Measurements from ENCODE around the gene GPATCH2. TPM values are rescaled to one million over a fixed set of nuclear protein-coding genes. Genes with fewer than 3 reads are reported as not detected.

The GPATCH2 gene
- total and polyA plus RNA-seq, 10 of the 15 experiments (the other 5 are each of a cell fraction or from before 2014, with no cell fraction given) = 3.2 to 12.2 (median 5.4) TPM

- peaks cover 0 to 3% of the 10 kb centered on the region in 2 experiments; a peak in 1 of 4 replicates for H3K36me3 ChIP-seq (ENCODE audit: control insufficient read depth in 2 of 2, insufficient read depth in 2 of 2, low read length in 1 of 2)
- no peaks in the 10 kb centered on the region for H3K79me2 ChIP-seq (ENCODE audit: control insufficient read depth, insufficient read depth, low read length)
- H3K4me2 ChIP-seq (ENCODE audit: control insufficient read depth, insufficient read depth) = no peak overlapping the region
- H3K27ac ChIP-seq (ENCODE audit: control insufficient read depth, insufficient read depth) = no peak overlapping the region
- ChIA-PET RAD21 (ENCODE audit: unreplicated experiment) (no interaction called here), CTCF (no interaction called here), POLR2A (no interaction called here), SMC1A (ENCODE audit: uncharacterized antibody, unreplicated experiment) (no interaction called here)
- H3K27me3 ChIP-seq (replicated peaks in 1 of 2; ENCODE audit: control insufficient read depth in 2 of 2, insufficient read depth in 2 of 2, low read length in 1 of 2) = no peaks in the 10 kb centered on the region
- no peaks in the 10 kb centered on the region for H3K9me3 ChIP-seq (replicated peaks; ENCODE audit: control insufficient read depth, insufficient read depth, low read length)
- no peaks in the 10 kb centered on the region for H4K20me1 ChIP-seq (ENCODE audit: control insufficient read depth, insufficient read depth)
- H3K9ac ChIP-seq (ENCODE audit: control insufficient read depth, insufficient read depth, low read length) = no peak overlapping the region
- ATAC-seq = no peak
- BruUV-seq (replicated peaks) = no TSS peak
- H3K4me1 ChIP-seq (ENCODE audit: control insufficient read depth, insufficient read depth, low read length) = no peaks in the 10 kb centered on the region
- H3K4me3 ChIP-seq = no peak overlapping the region
- in situ Hi-C loops (cut with MboI) = no loop called here
- no peak for FAIRE-seq
- no peak for DNase-seq (ENCODE audit: low read depth, low spot score)
- TF ChIP-seq MTA3 (IDR thresholded peaks at IDR 0.05; ENCODE audit: borderline replicate concordance, low read length) = no peak
- no peak for TF ChIP-seq MXI1 (IDR thresholded peaks at IDR 0.05; ENCODE audit: low read depth, low read length)
- no peak for TF ChIP-seq ZNF622 (IDR thresholded peaks at IDR 0.05)
- no peak for TF ChIP-seq PML (IDR thresholded peaks at IDR 0.05; ENCODE audit: low read length)
- TF ChIP-seq RUNX3 (IDR thresholded peaks at IDR 0.05; ENCODE audit: low read length) = no peak
- TF ChIP-seq ZZZ3 (IDR thresholded peaks at IDR 0.05; ENCODE audit: control insufficient read depth, insufficient read length, low read depth) = no peak
- no peak for TF ChIP-seq EP300 (IDR thresholded peaks at IDR 0.05; ENCODE audit: borderline replicate concordance in 1 of 2, control insufficient read depth in 1 of 2, low read depth in 2 of 2, low read length in 2 of 2)
- no peak for TF ChIP-seq ZNF687 (IDR thresholded peaks at IDR 0.05)
- H2AFZ ChIP-seq (ENCODE audit: control insufficient read depth, low read depth, low read length) = no peak overlapping the region
- intact Hi-C loops (cut with micrococcal nuclease; ENCODE audit: unreplicated experiment) = no loop called here
- WGBS (ENCODE audit: insufficient coverage, insufficient replicate concordance, low lambda C conversion rate, missing lambda C conversion rate) = 97% methylated on average over 3 of the region's 3 CpGs
These were observed 193.5 kb downstream of the GPATCH2 start for GRCh38 chr1:217437376-217437775.

All from GM12878 (cell line).